H1 (cell line): Measurements from ENCODE around the gene ZNF396. TPM values are rescaled to one million over a fixed set of nuclear protein-coding genes. Genes with fewer than 3 reads are reported as not detected.

Experiments
- BCL11A ChIP-seq, 2 experiments: IDR thresholded peaks; one replicate each; pipeline ENCODE4 v1.6.1; 2011; ENCODE audit warnings: low read depth in 2 of 2, low read length in 2 of 2, mild to moderate bottlenecking in 2 of 2
- BRCA1 ChIP-seq: IDR thresholded peaks from 2 replicates; pipeline ENCODE4 v1.6.1; 2012; ENCODE audit warnings: low read depth, low read length, improper control_type of control experiment
- CBX8 ChIP-seq: fragments of 300-800, 300-1000 bp; sonication (generic); IDR thresholded peaks from 2 replicates; pipeline ENCODE4 v1.7.1; 2016; ENCODE audit warnings: low read depth, low read length, borderline replicate concordance
- CHD7 ChIP-seq: fragments of 300-600 bp; sonication (generic); IDR thresholded peaks from 2 replicates; pipeline ENCODE4 v1.7.1; 2012; ENCODE audit warnings: low read length, moderate library complexity, mild to moderate bottlenecking, inconsistent platforms; ENCODE audit not compliant: insufficient replicate concordance
- NANOG ChIP-seq: IDR thresholded peaks from 2 replicates; pipeline ENCODE4 v1.6.1; 2011; ENCODE audit warnings: low read length, low read depth, mild to moderate bottlenecking, inconsistent platforms; ENCODE audit not compliant: insufficient read depth, poor library complexity, severe bottlenecking
- SIN3A ChIP-seq, 2 experiments: IDR thresholded peaks in 1 of 2; conservative IDR thresholded peaks in 1 of 2; 2 replicates each; pipeline ENCODE4 v1.6.1; 2011 to 2012; ENCODE audit warnings: low read length in 2 of 2, improper control_type of control experiment in 1 of 2, low read depth in 1 of 2, mild to moderate bottlenecking in 1 of 2
- SP1 ChIP-seq: IDR thresholded peaks from 2 replicates; pipeline ENCODE4 v1.6.1; 2011; ENCODE audit warnings: low read depth, low read length
- SRF ChIP-seq: IDR thresholded peaks from 2 replicates; pipeline ENCODE4 v1.6.1; 2011; ENCODE audit warnings: mild to moderate bottlenecking, low read depth, low read length, moderate library complexity
- polyA plus RNA-seq, 7 experiments: library from polyadenylated mRNA; depleted of rRNA in 3 of 7; stranded (reverse) in 5 of 7; unstranded in 2 of 7; fragments of >200 nt in 5 of 7; fragments of 200-250 nt in 2 of 7; gene quantifications; 1 replicate in 5 of 7; 2 replicates in 1 of 7; 4 replicates in 1 of 7; pipeline versions ENCODE4 v1.2.1 to v1.2.3, GENCODE V29; 2011 to 2013; ENCODE audit warnings: missing spikeins in 2 of 7, mixed read lengths in 2 of 7
- total RNA-seq: library from RNA; stranded (reverse); fragmentation: NEBNext Ultra II Directional; extraction: Animal tissue kit (Norgen Biotek cat#: 25700); gene quantifications from 2 replicates; pipeline ENCODE4 v1.2.1, GENCODE V29; 2021

ZNF396 gene
- total and polyA plus RNA-seq, 2 of the 8 experiments (the other 6 are each of a cell fraction or from before 2014, with no cell fraction given) = 0.44 to 0.74 TPM

GRCh38 chr18:35322486-35323458, 54.4 kb downstream of the ZNF396 start (continued):
- TF ChIP-seq CHD7 (no peak), SIN3A (conservative IDR thresholded peaks at IDR 0.05 in 1 of 2, IDR thresholded peaks at IDR 0.05 in 1 of 2; ENCODE audit: low read depth in 1 of 2, low read length in 2 of 2) (no peak), NANOG (no peak), SP1 (no peak), CBX8 (no peak), BRCA1 (no peak), BCL11A (IDR thresholded peaks at IDR 0.05; ENCODE audit: low read depth in 2 of 2, low read length in 2 of 2) (no peak), SRF (no peak)
